HepG2 (cell line): ENCODE measurements around the gene IZUMO4. TPM values are rescaled to one million over a fixed set of nuclear protein-coding genes. Genes with fewer than 3 reads are reported as not detected.

Source experiments
- ARID4A ChIP-seq: sonication (generic); formaldehyde crosslinking; IDR thresholded peaks from 2 replicates; pipeline ENCODE4 v1.5.0; 2020; ENCODE audit warnings: mild to moderate bottlenecking, missing genetic modification reagents, borderline replicate concordance
- NAIF1 ChIP-seq: sonication (generic); formaldehyde crosslinking; IDR thresholded peaks from 2 replicates; pipeline ENCODE4 v1.5.0; 2020; ENCODE audit warnings: mild to moderate bottlenecking, missing genetic modification reagents, borderline replicate concordance
- PHF20 ChIP-seq: sonication (generic); formaldehyde crosslinking; IDR thresholded peaks from 2 replicates; pipeline ENCODE4 v1.5.0; 2020; ENCODE audit warnings: mild to moderate bottlenecking, missing genetic modification reagents
- RERE ChIP-seq: IDR thresholded peaks from 2 replicates; pipeline ENCODE4 v1.6.1; 2016; ENCODE audit warnings: low read depth, missing genetic modification reagents, missing compliant biosample characterization
- ZNF296 ChIP-seq: sonication (generic); formaldehyde crosslinking; conservative IDR thresholded peaks from 2 replicates; pipeline ENCODE4 v1.5.0; 2020; ENCODE audit warnings: mild to moderate bottlenecking, missing genetic modification reagents
- ZNF337 ChIP-seq: sonication (generic); formaldehyde crosslinking; IDR thresholded peaks from 2 replicates; pipeline ENCODE4 v1.5.1; 2020; ENCODE audit warnings: missing genetic modification reagents, low read depth, mild to moderate bottlenecking, borderline replicate concordance
- polyA plus RNA-seq, 8 experiments: library from polyadenylated mRNA; depleted of rRNA in 3 of 8; stranded (reverse) in 7 of 8; unstranded in 1 of 8; fragments of >200 nt; fragmentation: Illumina TruSeq in 4 of 8; extraction: Trizol in 4 of 8; gene quantifications; 2 replicates each; pipeline versions ENCODE4 v1.2.1 to v1.2.3, GENCODE V29; 2011 to 2016; ENCODE audit warnings: low read depth in 4 of 8, missing spikeins in 1 of 8, mixed read lengths in 1 of 8; ENCODE audit not compliant: insufficient read depth in 1 of 8
- total RNA-seq, 5 experiments: library from RNA; depleted of rRNA; stranded (reverse); fragments of >200 nt; fragmentation: Illumina TruSeq; extraction: Trizol; gene quantifications; 2 replicates each; pipeline ENCODE4 v1.2.3, GENCODE V29; 2016; ENCODE audit warnings: low read depth in 1 of 5
- TF ChIP-seq, protein P1 (sequence below): sonication (generic); formaldehyde crosslinking; IDR thresholded peaks from 2 replicates; pipeline ENCODE4 v1.5.0; 2020; ENCODE audit warnings: mild to moderate bottlenecking, missing genetic modification reagents, borderline replicate concordance
- TF ChIP-seq, protein P2 (sequence below): sonication (generic); formaldehyde crosslinking; IDR thresholded peaks from 2 replicates; pipeline ENCODE4 v1.9.0; 2022; ENCODE audit warnings: low read depth, missing genetic modification reagents
- TF ChIP-seq, protein P3 (sequence below): sonication (generic); formaldehyde crosslinking; IDR thresholded peaks from 2 replicates; pipeline ENCODE4 v1.5.1; 2020; ENCODE audit warnings: mild to moderate bottlenecking, missing genetic modification reagents

IZUMO4 gene
- total and polyA plus RNA-seq, 2 of the 13 experiments (the other 11 are each of a cell fraction or from before 2014, with no cell fraction given), result 0.77 to 3.9 TPM

DNA sequence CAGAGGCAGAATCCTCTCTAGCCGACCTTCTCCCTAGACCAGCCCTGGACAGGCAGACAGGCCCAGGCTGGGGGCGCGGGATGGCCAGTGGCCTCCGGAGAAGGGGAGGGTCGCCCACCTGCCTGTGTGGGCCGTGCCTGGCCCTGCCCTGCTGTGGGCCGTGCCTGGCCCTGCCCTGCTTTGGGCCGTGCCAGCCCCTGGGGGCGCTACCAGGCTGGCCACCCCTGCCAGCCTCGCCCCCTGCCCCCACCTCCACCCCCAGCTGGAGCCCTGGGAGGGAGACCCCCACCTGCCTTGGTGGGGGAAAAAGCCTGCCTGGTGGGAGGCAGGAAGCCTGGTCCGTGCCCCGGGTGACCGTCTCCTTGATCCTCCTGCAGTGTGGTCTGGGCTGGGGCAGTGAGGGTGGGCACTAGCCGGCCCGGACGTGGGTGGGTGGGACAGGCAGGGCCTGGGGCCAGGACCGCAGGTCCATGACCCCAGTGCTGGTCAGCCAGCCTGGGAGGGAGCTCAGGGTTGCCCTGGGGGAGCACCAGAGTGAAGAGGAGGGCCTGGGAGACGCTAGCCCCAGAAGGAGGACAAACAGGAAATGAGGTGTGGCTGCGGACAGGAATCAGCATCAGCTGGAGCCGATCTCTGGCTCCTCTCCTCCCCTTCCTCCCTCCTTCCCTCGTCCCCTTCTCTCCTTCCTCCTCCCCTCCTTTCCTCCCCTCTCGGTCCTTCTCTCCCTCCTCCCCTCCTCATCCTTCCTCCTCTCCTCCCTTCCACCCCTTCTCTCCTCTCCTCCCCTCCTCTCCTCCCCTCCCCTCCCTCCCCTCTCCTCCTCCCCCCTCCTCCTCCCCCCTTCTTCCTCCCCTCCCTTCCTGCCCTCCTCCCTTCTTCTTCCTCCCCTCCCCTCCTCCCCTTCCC lies 40.5 kb upstream of the IZUMO4 start (continued):
- TF ChIP-seq ARID4A (CRISPR knock-in tag) (peak; percentile 5; the same call in 1 of the 2 replicates), PHF20 (CRISPR knock-in tag) (no peak), NAIF1 (CRISPR knock-in tag) (no peak), ZNF337 (CRISPR knock-in tag) (no peak), RERE (CRISPR knock-in tag) (no peak), ZNF296 (0 out of 2 replicates have a peak, but pooled peaks have one; percentile 23)
- TF ChIP-seq, protein P1, sequence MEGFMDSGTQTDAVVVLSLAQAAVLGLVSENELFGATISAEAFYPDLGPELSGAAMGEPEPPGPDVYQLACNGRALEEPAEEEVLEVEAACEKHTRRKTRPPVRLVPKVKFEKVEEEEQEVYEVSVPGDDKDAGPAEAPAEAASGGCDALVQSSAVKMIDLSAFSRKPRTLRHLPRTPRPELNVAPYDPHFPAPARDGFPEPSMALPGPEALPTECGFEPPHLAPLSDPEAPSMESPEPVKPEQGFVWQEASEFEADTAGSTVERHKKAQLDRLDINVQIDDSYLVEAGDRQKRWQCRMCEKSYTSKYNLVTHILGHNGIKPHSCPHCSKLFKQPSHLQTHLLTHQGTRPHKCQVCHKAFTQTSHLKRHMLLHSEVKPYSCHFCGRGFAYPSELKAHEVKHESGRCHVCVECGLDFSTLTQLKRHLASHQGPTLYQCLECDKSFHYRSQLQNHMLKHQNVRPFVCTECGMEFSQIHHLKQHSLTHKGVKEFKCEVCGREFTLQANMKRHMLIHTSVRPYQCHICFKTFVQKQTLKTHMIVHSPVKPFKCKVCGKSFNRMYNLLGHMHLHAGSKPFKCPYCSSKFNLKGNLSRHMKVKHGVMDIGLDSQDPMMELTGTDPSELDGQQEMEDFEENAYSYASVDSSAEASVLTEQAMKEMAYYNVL (CRISPR knock-in tag), result peak; percentile 83
- TF ChIP-seq, protein P2, sequence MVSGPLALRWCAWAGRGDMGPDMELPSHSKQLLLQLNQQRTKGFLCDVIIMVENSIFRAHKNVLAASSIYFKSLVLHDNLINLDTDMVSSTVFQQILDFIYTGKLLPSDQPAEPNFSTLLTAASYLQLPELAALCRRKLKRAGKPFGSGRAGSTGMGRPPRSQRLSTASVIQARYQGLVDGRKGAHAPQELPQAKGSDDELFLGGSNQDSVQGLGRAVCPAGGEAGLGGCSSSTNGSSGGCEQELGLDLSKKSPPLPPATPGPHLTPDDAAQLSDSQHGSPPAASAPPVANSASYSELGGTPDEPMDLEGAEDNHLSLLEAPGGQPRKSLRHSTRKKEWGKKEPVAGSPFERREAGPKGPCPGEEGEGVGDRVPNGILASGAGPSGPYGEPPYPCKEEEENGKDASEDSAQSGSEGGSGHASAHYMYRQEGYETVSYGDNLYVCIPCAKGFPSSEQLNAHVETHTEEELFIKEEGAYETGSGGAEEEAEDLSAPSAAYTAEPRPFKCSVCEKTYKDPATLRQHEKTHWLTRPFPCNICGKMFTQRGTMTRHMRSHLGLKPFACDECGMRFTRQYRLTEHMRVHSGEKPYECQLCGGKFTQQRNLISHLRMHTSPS (CRISPR knock-in tag), result peak; percentile 71
- TF ChIP-seq, protein P3, sequence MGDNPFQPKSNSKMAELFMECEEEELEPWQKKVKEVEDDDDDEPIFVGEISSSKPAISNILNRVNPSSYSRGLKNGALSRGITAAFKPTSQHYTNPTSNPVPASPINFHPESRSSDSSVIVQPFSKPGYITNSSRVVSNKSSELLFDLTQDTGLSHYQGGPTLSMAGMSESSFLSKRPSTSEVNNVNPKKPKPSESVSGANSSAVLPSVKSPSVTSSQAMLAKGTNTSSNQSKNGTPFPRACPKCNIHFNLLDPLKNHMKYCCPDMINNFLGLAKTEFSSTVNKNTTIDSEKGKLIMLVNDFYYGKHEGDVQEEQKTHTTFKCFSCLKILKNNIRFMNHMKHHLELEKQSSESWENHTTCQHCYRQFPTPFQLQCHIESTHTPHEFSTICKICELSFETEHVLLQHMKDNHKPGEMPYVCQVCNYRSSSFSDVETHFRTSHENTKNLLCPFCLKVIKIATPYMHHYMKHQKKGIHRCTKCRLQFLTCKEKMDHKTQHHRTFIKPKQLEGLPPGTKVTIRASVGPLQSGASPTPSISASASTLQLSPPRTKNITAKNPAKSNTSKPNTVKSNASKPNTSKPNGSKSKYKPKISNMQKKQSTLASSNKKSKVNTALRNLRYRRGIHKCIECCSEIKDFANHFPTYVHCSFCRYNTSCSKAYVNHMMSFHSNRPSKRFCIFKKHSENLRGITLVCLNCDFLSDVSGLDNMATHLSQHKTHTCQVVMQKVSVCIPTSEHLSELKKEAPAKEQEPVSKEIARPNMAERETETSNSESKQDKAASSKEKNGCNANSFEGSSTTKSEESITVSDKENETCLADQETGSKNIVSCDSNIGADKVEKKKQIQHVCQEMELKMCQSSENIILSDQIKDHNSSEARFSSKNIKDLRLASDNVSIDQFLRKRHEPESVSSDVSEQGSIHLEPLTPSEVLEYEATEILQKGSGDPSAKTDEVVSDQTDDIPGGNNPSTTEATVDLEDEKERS (CRISPR knock-in tag), result peak; percentile 41; the same call in 1 of the 2 replicates
